HG03025 (cell line): ENCODE results near the gene FOXL2NB.

ENCODE experiments used
- ATAC-seq: cut with Tn5 transposase; IDR thresholded peaks from one replicate; pipeline ENCODE4 v1.9.1; 2021; ENCODE audit warnings: mild to moderate bottlenecking, moderate library complexity; ENCODE audit not compliant: unreplicated experiment, low FRiP score

Gene FOXL2NB

DNA sequence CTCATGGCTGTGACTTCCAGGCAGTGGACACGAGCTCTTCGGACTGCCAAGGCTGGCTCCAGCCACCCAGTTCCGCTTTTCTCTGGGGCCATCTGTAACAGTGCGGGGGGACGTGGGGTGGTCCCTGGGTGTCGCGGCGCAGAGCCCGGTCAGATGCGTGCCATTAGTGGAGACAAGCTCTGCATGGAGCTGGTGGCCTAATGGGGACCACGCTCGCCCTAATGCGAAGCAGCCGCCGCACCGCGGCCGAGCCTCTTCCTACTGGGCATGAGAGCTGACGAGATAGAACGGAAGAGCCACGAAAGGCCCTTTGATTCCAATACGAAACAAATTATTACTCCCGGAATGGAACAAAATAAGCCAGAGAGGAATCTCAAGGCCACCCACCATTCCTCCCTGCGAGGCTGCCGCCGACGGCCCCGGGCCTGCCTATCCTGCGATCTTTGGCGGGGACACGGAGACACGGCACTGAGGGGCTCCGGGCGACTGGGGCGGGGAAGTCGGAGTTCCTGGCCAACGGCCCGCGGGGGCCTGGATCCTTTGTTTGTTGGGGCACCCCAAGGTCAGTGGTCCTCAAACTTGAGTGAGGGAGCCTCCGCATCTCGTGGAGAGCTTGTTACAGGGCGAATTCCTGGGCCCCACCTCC, 18.2 kb upstream of the FOXL2NB start:
- no peak for ATAC-seq

DNA sequence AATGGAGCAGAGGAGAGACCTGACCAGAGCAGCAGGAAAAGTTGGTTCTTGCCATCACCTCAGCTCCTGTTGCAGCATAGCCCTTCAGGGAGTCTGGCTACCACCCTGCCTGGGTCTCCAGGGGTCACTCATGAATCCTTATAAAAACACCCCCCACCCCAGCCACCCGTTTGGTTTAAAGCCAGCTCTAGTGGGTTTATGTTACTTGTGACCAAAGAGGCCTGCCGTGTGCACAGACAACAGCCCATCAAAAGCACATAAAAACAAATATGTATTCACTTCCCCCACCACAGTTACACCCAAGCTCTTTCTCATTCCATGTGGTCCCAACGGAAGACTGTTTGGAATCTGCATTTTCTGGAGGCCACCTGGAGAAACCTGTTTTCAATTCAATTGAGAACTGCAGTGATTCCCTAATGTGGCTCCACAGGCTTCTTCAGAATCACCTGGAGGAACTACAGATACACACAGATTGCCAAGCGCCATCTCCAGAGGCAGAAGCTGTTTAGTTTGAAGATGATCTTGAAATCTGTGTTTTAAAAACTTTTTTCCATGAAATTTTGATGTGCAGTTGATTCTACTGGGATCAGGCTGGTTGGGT, 13.8 kb upstream of the FOXL2NB start:
- no peak for ATAC-seq

GRCh38 chr3:138933981-138934691, 12.9 kb upstream of the FOXL2NB start:
- ATAC-seq: no peak

GRCh38 chr3:138935505-138935862, 11.5 kb upstream of the FOXL2NB start:
- no peak for ATAC-seq

DNA sequence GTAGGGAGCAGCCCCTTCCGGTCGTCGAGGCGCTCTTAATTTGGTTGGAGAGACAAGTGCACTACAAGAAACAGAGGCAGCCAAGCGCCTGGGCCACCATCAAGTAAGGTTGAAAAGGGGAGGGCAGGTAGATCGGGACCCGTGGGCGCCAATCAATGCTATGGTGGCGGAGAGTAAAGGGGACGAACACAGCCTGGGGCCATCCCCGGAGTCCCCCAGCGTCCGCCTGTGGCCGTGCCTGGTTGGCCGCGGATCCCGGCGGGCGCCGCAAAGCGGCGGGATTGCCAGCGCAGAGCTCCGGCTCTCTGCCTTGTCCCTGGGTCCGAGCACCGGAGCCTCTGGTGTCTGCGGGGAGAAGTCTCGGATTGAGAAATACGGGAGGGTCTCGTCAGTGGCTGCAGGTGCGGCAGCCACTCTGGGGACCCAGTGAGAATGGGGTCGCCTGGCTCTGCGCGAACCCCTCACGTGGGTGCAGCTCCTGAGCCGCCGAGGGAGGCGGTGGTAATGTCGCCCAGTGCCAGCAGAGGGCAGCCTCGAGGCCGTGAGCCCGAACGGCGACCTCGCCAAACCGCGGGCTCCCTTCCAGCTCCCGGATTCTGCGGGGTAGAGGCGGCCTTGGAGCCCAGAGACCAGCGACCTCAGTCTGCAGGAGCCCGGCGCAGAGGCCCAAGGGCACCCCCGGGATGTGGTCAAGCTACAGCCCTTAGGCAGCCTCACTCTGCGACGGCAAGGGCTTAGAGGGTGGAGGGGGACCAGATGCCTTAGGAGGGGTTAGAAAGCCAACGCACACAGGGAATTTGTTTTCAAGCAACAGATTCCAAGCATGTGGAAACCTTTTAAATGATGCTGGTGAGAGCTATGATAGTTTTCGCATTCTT, 10.9 kb upstream of the FOXL2NB start:
- peak; percentile 63 for ATAC-seq

DNA sequence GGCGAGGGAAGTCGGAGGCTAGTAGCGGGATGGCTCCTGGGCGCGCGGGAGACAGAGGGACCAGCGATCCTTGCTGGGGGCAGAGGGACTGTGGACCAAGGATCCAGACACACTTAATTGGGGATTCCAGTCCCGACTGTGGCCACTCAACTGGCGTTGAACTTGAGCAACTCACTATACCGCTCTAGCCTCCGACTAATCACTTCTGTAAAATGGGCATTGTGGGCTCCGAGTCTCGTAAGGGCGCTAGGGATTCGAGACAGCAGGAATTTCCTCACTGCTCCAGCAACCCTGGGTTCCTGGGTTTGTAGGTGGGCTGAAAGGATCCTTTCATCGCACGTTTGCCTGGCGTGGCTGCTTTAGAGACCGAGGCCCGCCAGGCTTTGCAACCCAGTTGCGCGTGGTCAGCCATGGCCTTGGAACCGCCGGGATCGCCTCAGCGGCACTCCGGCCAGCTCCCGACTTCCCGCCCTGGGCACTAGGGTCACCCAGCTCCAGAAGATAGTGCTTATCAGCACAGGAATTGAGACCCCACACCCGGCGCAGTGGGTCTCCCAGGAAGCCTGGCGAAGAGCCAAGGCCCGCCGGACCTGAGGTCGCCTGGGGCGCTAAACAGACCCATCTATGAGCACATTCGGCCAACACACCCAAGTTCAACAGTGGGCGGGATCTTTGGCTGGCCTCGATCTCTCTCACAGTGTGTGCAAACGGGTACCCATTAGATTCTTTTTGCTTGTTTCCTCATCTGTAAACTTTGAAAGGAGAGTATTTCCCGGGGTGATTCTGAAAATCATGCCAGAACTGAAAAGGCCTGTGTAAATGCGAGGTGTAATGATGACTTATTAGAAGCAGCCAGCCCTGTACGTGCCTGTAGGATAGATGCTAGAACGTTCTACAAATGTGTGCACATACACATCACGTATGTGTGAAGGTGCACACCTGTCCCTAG, 10.0 kb upstream of the FOXL2NB start:
- no peak for ATAC-seq

- no peak for ATAC-seq
Observed at GRCh38 chr3:138937690-138938055, 9.3 kb upstream of the FOXL2NB start.

DNA sequence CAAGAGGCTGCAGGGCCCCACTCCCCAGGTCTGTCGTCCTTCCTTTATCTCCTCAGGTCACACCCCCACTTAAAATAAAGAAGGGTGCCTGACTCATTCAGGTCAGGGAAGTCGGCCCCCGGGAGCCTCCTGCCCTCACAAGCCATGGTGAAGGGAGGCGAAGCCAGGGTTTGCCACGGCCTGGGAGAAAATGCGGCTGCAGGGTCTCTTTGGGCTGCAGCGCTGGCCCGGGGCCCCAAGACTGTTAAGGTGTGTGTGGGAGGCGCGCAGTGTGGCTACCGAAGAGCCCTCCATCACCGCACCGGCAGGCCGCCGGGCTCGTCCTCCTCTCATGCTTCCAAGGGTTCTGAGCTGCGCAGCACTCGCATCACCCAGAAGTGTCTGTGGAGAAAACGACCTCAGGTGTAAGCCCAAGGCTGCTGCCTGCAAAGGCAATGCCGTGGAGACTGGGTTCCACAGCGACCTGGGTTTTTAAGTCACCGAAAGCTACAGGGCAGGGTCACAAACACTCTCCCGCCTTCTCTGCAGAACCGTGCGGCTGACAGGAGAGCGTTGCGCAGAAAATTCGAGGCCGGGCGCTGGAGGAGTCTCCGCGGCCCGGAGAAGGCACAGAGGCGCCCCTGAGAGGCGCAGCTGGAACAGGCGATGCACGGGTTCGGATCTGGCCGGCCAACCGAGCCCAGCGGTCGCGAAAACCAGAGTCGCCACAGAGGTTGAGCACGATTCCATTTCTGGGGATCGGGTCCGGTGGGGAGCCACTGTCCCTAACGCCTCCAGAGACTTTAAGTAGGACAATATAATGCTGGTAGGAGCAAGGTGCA, 8.8 kb upstream of the FOXL2NB start:
- ATAC-seq: no peak

DNA sequence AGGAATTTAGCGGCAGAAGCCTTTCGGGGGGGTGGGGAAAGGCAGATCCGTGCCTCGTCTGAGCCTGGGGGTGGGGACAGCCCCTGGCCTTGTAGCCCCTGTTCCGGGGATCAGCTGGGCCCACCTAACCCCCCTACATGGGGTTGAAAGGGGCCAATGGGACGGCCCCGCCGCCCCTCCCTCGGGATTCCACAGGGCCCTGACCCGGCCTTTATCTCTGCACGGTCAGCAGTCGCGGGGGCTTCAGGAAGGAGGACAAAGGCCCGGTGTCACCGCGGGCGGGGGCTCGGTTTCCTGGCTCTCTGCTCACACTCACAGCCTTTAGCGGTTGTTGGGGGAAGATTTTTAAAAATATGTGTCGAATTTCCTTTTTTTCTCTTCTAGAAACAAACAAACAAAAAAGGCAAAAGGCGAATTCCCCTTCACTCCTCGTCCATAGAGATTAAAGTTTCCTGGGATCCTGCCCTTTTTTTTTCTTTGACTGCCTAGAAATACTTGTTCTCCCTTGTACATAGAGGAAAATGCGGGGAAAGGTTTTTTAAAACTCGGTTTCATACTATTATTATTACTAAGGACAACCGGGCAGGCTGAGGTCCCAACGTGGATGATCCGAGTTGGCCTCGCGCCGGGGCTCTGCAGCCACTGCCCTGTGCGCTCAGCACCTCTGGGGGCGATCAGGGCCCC, 8.0 kb upstream of the FOXL2NB start:
- no peak for ATAC-seq

GRCh38 chr3:138939561-138940241, 7.3 kb upstream of the FOXL2NB start:
- ATAC-seq: no peak

- no peak for ATAC-seq
Observed at GRCh38 chr3:138940446-138940845, 6.6 kb upstream of the FOXL2NB start.

- no peak for ATAC-seq
Observed at GRCh38 chr3:138941259-138941885, 5.6 kb upstream of the FOXL2NB start.

DNA sequence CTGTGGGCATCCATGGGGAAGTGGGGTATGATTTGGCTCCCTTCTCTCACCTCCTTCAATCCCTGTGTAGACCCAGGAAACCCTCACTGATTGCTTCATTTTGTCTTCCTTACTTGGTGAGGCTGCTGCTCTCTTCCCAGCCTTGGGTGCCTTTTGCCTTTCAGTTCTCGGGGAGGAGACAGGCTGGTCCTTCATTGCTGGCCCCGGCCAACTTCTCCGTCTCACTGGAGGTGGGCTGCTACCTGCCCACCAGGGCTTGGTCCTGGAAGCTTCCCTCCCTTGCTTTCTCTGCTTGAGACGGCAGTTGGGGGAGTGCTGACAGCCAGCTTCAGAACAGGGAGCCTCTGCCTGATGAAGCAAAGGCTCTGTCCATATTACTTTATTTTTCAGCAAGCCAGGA, 4.7 kb upstream of the FOXL2NB start:
- ATAC-seq: no peak

- ATAC-seq: no peak
Observed at GRCh38 chr3:138942861-138943623, 4.0 kb upstream of the FOXL2NB start.

DNA sequence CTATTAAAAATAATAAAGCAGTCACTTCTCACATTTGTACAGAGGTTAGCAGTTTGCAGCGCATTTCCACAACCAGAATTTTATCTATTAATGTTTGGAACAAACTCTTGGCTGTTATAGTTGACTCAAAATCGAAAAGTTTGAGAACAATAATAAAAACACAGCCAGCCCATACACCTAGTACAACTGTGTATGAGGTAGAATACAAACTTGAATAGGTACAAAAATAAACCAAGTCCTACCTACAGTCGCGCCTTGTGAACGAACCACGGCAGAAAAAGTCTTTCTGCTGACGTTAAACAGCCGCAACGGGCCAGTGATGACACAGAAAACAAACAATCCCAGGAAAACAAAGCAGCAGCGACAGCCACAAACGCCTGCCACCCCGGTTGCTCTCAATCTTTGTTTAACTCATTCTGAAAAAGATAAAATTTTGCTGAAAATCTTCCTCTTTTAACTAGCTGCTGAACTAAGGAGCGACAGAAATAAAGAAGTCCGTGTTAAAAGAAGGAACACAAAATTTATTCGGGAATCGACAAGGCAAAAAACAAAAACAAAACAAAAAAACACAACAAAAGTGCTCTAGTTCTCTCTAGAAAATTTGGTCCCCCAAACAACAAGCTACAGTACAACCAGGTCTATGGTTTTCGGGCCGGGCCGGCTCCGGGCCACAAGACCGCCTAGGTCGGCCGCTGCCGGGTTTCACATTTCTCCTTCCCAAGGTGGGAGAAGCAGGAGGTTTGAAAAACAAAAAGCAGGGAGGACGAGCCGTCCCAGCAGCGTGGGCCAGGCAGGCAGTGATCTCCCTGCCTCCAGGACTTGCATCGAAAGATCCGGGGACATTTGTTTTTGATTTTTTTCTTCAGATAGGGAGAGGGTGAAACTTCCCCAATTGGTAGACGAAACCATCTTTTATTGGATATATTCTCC, 3.0 kb upstream of the FOXL2NB start:
- ATAC-seq: no peak

DNA sequence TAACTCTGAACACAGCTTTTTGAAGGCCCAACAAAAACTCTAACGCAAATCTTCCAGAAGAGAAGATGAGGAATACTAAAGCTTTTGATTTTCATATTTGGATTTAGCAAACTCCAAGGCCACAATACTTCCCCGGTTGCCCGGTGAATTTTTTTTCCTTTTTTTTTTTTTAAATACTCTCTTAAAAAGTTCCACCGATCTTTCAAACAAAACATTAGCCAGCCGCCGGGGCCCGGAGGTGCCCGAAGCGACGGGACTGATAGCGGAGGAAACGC, 2.4 kb upstream of the FOXL2NB start:
- ATAC-seq: no peak
